Measurements from ENCODE around the gene C19orf12. TPM values are rescaled to one million over a fixed set of nuclear protein-coding genes. Genes with fewer than 3 reads are reported as not detected.
"Not testable (repeated sequence)": the region's sequence is repeated elsewhere in the genome, so short reads cannot be mapped to it uniquely, and the experiment has no call there.

C19orf12 gene
- total RNA-seq, 1 experiment from 2014 or later, result 17.5 TPM

DNA sequence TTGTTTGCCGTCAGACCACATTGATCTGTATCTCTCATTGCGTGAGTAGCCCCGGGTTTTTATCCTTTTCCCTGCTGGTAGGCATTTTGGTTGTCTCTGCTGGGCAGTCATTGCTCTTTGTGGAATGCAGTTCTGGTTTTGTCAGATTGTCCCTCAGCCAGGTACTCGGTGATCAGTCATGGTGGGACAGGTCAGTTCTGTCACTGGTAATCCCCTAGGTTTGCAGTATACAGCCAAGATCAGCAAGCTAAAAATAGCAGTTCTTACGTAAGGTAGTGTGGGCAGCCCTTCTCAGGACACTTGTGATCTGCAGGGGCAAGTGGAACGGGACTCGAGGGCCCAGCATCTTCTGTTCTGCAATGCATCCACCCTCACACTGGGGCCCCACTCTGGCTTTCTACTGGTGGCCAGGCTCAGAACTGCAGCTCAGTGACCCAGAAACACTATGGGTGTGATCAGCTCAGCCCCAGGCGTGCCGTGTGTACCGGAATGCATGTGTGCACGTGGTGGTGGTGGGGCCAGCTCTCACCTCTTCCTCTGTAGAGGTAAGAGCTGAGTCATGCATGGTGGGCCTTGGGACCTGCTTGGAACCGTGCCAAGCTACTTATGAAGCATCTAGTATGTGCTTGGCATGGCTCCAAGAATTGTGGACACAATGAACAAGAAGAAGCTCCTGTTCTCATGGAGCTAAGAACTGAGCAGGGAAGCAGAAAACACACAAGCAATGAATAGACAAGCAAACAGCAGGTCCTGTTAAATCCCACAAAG is 43.5 kb downstream of the C19orf12 start:
- Mint-ChIP-seq H3K27ac (peak overlapping the region in 1 of 3 experiments; percentile 62; a peak in 2 of 7 replicates), H3K36me3 (ENCODE audit: insufficient read depth in 1 of 3, low read depth in 3 of 3) (peaks cover 0 to 13% (median 4%) of the 10 kb centered on the region in 3 experiments; a peak in 5 of 7 replicates), H3K9me3 (no peaks in the 10 kb centered on the region), H3K27me3 (ENCODE audit: low read depth) (peaks cover 1% of the 10 kb centered on the region), H3K4me3 (no peak overlapping the region; a peak in 1 of 5 replicates), H3K4me1 (peaks cover 9 to 15% of the 10 kb centered on the region in 2 experiments)
- Histone ChIP-seq H2BK15ac (ENCODE audit: low read depth, low read length) (no peak overlapping the region), H3K27ac (ENCODE audit: insufficient read length, low read depth, low read length) (no peak overlapping the region), H3K14ac (ENCODE audit: insufficient read depth, low read length) (no peak overlapping the region), H2BK5ac (ENCODE audit: insufficient read length, low read length) (no peak overlapping the region), H2AK5ac (ENCODE audit: insufficient read length, low read length) (no peak overlapping the region), H4K8ac (replicated peaks; ENCODE audit: insufficient read length, low read depth, low read length) (no peak overlapping the region), H3K4ac (ENCODE audit: low read depth, low read length) (no peak overlapping the region), H3K18ac (ENCODE audit: insufficient read length, low read depth, low read length) (no peak overlapping the region), H3T11ph (ENCODE audit: low read length) (no peak overlapping the region), H3K56ac (ENCODE audit: insufficient read length, low read depth, low read length) (no peak overlapping the region), H2BK120ac (ENCODE audit: low read depth, low read length, poor library complexity, severe bottlenecking) (no peak overlapping the region), H2BK20ac (ENCODE audit: low read depth, low read length, poor library complexity, severe bottlenecking) (no peak overlapping the region), H3K4me2 (ENCODE audit: insufficient read depth, insufficient read length, low read length) (no peak overlapping the region), H3K4me1 (ENCODE audit: insufficient read depth, low read length) (peaks cover 8% of the 10 kb centered on the region; the same call in 1 of the 2 replicates), H2AFZ (ENCODE audit: low read length) (no peak overlapping the region), H4K5ac (ENCODE audit: insufficient read length, low read depth, low read length) (no peak overlapping the region), H3K79me1 (ENCODE audit: insufficient read depth, low read depth, low read length, poor library complexity, severe bottlenecking) (peaks cover 3% of the 10 kb centered on the region), H3K9ac (ENCODE audit: extremely low read depth, insufficient read length, low read length) (no peak overlapping the region), H3K79me2 (ENCODE audit: insufficient read depth, low read length) (peaks cover 2% of the 10 kb centered on the region; the same call in 1 of the 2 replicates), H3K23me2 (ENCODE audit: insufficient read length, low read depth, low read length, poor library complexity, severe bottlenecking) (peaks cover 1% of the 10 kb centered on the region), H3K23ac (ENCODE audit: insufficient read length, low read depth, low read length) (no peak overlapping the region), H3K9me3 (ENCODE audit: control insufficient read depth, low read depth, low read length) (no peaks in the 10 kb centered on the region), H4K20me1 (ENCODE audit: control insufficient read depth, insufficient read depth, insufficient read length) (no peaks in the 10 kb centered on the region), H3K27me3 (ENCODE audit: insufficient read depth, low read length) (no peaks in the 10 kb centered on the region), H4K91ac (ENCODE audit: insufficient read length, low read depth, low read length) (no peak overlapping the region), H2BK12ac (ENCODE audit: insufficient read length, low read depth, low read length) (no peak overlapping the region)
- DNase-seq, result no peak
- TF ChIP-seq, protein P1, sequence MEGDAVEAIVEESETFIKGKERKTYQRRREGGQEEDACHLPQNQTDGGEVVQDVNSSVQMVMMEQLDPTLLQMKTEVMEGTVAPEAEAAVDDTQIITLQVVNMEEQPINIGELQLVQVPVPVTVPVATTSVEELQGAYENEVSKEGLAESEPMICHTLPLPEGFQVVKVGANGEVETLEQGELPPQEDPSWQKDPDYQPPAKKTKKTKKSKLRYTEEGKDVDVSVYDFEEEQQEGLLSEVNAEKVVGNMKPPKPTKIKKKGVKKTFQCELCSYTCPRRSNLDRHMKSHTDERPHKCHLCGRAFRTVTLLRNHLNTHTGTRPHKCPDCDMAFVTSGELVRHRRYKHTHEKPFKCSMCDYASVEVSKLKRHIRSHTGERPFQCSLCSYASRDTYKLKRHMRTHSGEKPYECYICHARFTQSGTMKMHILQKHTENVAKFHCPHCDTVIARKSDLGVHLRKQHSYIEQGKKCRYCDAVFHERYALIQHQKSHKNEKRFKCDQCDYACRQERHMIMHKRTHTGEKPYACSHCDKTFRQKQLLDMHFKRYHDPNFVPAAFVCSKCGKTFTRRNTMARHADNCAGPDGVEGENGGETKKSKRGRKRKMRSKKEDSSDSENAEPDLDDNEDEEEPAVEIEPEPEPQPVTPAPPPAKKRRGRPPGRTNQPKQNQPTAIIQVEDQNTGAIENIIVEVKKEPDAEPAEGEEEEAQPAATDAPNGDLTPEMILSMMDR (conservative IDR thresholded peaks at IDR 0.05), result peak; percentile 20; the same call in 1 of the 3 replicates
- WGBS (ENCODE audit: extremely low coverage, insufficient read length, low lambda C conversion rate), result no CpG with 5 or more reads among the region's 12 CpGs

GRCh38 chr19:29671026-29671392 is 44.1 kb downstream of the C19orf12 start:
- H3K14ac ChIP-seq (ENCODE audit: insufficient read depth, low read length); DNase-seq; H4K8ac ChIP-seq (replicated peaks; ENCODE audit: insufficient read length, low read depth, low read length); H3K9ac ChIP-seq (ENCODE audit: extremely low read depth, insufficient read length, low read length); H2BK15ac ChIP-seq (ENCODE audit: low read depth, low read length); H3K9me3 Mint-ChIP-seq; H4K5ac ChIP-seq (ENCODE audit: insufficient read length, low read depth, low read length); H3K23me2 ChIP-seq (ENCODE audit: insufficient read length, low read depth, low read length, poor library complexity, severe bottlenecking); H3K9me3 ChIP-seq (ENCODE audit: control insufficient read depth, low read depth, low read length); H3K27ac ChIP-seq (ENCODE audit: insufficient read length, low read depth, low read length); H2BK20ac ChIP-seq (ENCODE audit: low read depth, low read length, poor library complexity, severe bottlenecking); H4K91ac ChIP-seq (ENCODE audit: insufficient read length, low read depth, low read length); H2AFZ ChIP-seq (ENCODE audit: low read length); H3K79me2 ChIP-seq (ENCODE audit: insufficient read depth, low read length); H4K20me1 ChIP-seq (ENCODE audit: control insufficient read depth, insufficient read depth, insufficient read length); H3K27ac Mint-ChIP-seq; H3K4ac ChIP-seq (ENCODE audit: low read depth, low read length); H2BK120ac ChIP-seq (ENCODE audit: low read depth, low read length, poor library complexity, severe bottlenecking); H3K27me3 ChIP-seq (ENCODE audit: insufficient read depth, low read length); H2AK5ac ChIP-seq (ENCODE audit: insufficient read length, low read length); H2BK12ac ChIP-seq (ENCODE audit: insufficient read length, low read depth, low read length); H2BK5ac ChIP-seq (ENCODE audit: insufficient read length, low read length); H3K79me1 ChIP-seq (ENCODE audit: insufficient read depth, low read depth, low read length, poor library complexity, severe bottlenecking); H3K23ac ChIP-seq (ENCODE audit: insufficient read length, low read depth, low read length); H3K4me1 ChIP-seq (ENCODE audit: insufficient read depth, low read length); H3K56ac ChIP-seq (ENCODE audit: insufficient read length, low read depth, low read length); H3K18ac ChIP-seq (ENCODE audit: insufficient read length, low read depth, low read length); H3K4me2 ChIP-seq (ENCODE audit: insufficient read depth, insufficient read length, low read length); H3K4me3 Mint-ChIP-seq; H3T11ph ChIP-seq (ENCODE audit: low read length); H3K27me3 Mint-ChIP-seq (ENCODE audit: low read depth): not testable (repeated sequence)
- Mint-ChIP-seq H3K4me1 (peaks cover 11 to 19% of the 10 kb centered on the region in 2 experiments), H3K36me3 (ENCODE audit: insufficient read depth in 1 of 3, low read depth in 3 of 3) (peaks cover 0 to 13% (median 4%) of the 10 kb centered on the region in 3 experiments; a peak in 5 of 7 replicates)
- WGBS (ENCODE audit: extremely low coverage, insufficient read length, low lambda C conversion rate), result no CpG with 5 or more reads among the region's 6 CpGs
